Nephron (organoid): ENCODE data around the gene IBTK.
"Not testable (repeated sequence)": the region's sequence is repeated elsewhere in the genome, so short reads cannot be mapped to it uniquely, and the experiment has no call there.

Source experiments
- H3K27ac Mint-ChIP-seq, 3 experiments: 2 replicates each; pipeline ENCODE4 v1.8.0; 2020; ENCODE audit warnings: mixed read lengths in 3 of 3, mild to moderate bottlenecking in 2 of 3, moderate library complexity in 1 of 3
- H3K27me3 Mint-ChIP-seq: 2 replicates; pipeline ENCODE4 v1.8.0; 2021; ENCODE audit warnings: low read depth, mild to moderate bottlenecking, moderate library complexity, mixed read lengths
- H3K36me3 Mint-ChIP-seq: 2 replicates; pipeline ENCODE4 v1.8.0; 2020; ENCODE audit warnings: low read depth, mixed read lengths
- H3K4me1 Mint-ChIP-seq: 2 replicates; pipeline ENCODE4 v1.8.0; 2020; ENCODE audit warnings: mixed read lengths
- H3K4me3 Mint-ChIP-seq, 3 experiments: 2 replicates each; pipeline ENCODE4 v1.8.0; 2020; ENCODE audit warnings: mild to moderate bottlenecking in 3 of 3, mixed read lengths in 3 of 3, moderate library complexity in 2 of 3
- H3K9me3 Mint-ChIP-seq: 2 replicates; pipeline ENCODE4 v1.8.0; 2020; ENCODE audit warnings: mixed read lengths
- TF ChIP-seq, protein P1 (sequence below), 3 experiments: fragments of 200-600 bp; sonication (generic); IDR thresholded peaks; one replicate each; pipeline ENCODE4 v1.5.0; 2021; ENCODE audit warnings: antibody characterized with exemption in 3 of 3; ENCODE audit not compliant: unreplicated experiment in 3 of 3

Gene IBTK, protein sequence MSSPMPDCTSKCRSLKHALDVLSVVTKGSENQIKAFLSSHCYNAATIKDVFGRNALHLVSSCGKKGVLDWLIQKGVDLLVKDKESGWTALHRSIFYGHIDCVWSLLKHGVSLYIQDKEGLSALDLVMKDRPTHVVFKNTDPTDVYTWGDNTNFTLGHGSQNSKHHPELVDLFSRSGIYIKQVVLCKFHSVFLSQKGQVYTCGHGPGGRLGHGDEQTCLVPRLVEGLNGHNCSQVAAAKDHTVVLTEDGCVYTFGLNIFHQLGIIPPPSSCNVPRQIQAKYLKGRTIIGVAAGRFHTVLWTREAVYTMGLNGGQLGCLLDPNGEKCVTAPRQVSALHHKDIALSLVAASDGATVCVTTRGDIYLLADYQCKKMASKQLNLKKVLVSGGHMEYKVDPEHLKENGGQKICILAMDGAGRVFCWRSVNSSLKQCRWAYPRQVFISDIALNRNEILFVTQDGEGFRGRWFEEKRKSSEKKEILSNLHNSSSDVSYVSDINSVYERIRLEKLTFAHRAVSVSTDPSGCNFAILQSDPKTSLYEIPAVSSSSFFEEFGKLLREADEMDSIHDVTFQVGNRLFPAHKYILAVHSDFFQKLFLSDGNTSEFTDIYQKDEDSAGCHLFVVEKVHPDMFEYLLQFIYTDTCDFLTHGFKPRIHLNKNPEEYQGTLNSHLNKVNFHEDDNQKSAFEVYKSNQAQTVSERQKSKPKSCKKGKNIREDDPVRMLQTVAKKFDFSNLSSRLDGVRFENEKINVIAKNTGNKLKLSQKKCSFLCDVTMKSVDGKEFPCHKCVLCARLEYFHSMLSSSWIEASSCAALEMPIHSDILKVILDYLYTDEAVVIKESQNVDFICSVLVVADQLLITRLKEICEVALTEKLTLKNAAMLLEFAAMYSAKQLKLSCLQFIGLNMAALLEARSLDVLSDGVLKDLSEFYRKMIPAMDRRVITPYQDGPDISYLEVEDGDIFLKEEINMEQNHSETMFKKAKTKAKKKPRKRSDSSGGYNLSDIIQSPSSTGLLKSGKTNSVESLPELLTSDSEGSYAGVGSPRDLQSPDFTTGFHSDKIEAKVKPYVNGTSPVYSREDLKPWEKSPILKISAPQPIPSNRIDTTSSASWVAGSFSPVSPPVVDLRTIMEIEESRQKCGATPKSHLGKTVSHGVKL (N-terminal part only)

DNA sequence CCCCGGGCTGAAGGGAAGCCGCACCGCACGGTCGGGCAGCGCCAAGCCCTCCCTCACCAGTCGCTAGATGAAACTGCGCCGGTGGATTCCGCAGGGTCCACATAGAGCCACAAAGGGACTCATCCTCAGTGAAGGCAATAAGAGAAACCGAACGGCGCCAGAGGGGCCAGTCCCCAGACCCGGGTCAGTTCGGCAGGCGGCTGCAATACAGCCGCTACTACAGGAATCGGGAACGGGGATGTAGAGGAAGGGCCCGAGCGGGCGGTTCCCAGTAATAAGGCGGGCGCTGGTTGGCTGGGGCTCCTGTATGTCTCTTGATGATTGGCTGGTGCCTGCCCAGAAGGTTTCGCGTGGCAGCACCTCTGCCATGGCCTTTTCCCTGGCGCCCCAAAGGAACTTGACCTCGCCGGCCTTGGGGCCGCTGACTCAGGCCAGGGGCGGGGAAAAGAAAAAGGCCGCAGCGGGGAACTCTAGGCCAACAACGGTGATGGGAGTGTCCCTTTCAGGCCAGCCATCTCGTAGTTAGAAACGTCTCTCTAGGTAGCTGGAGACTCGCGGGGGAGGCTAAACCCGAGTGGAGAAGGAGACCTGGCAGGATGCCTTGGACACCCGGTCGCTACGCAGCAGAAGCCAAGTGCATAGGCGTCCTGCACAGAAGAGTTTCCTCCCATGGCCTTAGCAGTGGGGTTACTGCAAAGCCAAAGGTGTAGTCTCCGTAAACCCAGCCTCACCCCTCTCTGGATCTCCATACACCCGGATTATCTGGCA lies at the start of gene IBTK:
TSS of gene IBTK (minus strand) at position 240 of the 768 bp plus-strand sequence. CDS start 7,258 bp downstream, outside the sequence.
- TF ChIP-seq, protein P1, sequence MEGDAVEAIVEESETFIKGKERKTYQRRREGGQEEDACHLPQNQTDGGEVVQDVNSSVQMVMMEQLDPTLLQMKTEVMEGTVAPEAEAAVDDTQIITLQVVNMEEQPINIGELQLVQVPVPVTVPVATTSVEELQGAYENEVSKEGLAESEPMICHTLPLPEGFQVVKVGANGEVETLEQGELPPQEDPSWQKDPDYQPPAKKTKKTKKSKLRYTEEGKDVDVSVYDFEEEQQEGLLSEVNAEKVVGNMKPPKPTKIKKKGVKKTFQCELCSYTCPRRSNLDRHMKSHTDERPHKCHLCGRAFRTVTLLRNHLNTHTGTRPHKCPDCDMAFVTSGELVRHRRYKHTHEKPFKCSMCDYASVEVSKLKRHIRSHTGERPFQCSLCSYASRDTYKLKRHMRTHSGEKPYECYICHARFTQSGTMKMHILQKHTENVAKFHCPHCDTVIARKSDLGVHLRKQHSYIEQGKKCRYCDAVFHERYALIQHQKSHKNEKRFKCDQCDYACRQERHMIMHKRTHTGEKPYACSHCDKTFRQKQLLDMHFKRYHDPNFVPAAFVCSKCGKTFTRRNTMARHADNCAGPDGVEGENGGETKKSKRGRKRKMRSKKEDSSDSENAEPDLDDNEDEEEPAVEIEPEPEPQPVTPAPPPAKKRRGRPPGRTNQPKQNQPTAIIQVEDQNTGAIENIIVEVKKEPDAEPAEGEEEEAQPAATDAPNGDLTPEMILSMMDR (IDR thresholded peaks at IDR 0.05; ENCODE audit: unreplicated experiment in 3 of 3): peak in 1 of 3 experiments; percentile 1
- Mint-ChIP-seq H3K4me3 (peak within 1 kb of the TSS; percentile 93 to 98 (median 94)), H3K4me1 (peaks cover 33% of the 10 kb centered on the region), H3K27ac (peak within 1 kb of the TSS; percentile 97 to 99 (median 97)), H3K27me3 (no peaks in the 10 kb centered on the region), H3K36me3 (peaks cover 14% of the 10 kb centered on the region), H3K9me3 (no peaks in the 10 kb centered on the region)

DNA sequence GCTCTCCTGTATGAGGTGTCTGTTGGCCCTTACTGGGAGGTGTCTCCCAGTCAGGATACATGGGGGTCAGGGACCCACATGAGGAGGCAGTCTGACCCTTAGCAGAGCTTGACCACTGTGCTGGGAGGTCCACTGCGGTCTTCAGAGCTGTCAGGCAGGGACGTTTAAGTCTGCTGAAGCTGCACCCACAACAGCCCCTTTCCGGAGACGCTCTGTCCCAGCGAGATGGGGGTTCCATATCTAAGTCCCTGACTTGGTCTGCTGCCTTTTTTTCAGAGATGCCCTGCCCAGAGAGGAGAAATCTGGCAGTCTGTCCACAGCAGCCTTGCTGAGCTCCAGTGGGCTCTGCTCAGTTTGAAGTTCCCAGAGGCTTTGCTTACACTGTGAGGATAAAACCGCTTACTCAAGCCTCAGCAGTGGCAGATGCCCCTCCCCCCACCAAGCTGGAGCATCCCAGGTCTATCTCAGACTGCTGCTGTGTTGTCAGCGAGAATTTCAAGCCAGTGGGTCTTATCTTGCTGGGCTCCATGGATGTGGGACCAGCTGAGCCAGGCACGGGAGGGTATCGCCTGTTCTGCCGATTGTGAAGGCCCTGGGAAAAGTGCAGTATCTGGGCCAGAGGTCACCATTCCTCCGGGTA lies 36.3 kb upstream of the IBTK start:
- Mint-ChIP-seq H3K4me3 (no peak overlapping the region), H3K27me3 (peaks cover 5% of the 10 kb centered on the region), H3K36me3 (no peaks in the 10 kb centered on the region), H3K9me3 (peaks cover 6% of the 10 kb centered on the region), H3K27ac (no peak overlapping the region), H3K4me1 (no peaks in the 10 kb centered on the region)
- TF ChIP-seq, protein P1 (IDR thresholded peaks at IDR 0.05; ENCODE audit: unreplicated experiment in 3 of 3): no peak

DNA sequence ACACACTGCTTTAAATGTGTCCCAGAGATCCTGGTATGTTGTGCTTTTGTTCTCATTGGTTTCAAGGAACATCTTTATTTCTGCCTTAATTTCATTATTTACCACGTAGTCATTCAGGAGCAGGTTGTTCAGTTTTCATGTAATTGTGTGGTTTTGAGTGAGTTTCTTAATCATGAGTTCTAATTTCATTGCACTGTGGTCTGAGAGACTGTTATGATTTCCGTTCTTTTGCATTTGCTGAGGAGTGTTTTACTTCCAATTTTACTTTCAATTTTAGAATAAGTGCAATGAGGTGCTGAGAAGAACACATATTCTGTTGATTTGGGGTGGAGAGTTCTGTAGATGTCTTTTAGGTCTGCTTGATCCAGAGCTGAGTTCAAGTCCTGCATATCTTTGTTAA lies 34.0 kb upstream of the IBTK start:
- H3K4me3 Mint-ChIP-seq, H3K27me3 Mint-ChIP-seq, H3K36me3 Mint-ChIP-seq, H3K9me3 Mint-ChIP-seq, H3K27ac Mint-ChIP-seq, H3K4me1 Mint-ChIP-seq: not testable (repeated sequence)

DNA sequence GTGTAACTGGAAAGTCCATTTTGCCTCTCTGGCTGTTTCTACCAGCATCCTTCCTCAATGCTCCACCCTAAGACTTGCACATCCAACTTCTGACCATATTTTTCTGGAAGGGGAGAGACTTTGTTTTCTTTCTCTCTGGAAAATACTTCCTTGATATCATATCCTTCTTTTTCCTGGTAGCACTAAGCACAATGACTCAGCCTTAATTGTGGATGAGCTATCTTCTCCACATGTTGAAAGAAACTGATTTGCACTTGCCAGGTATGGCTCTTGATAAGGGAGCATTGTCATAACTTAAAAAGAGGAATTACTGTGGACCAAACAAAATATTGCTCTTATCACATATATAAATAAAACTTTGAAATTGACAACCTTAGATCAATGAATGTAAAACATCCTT lies 30.1 kb upstream of the IBTK start:
- Mint-ChIP-seq H3K36me3 (no peaks in the 10 kb centered on the region), H3K4me3 (no peak overlapping the region), H3K4me1 (no peaks in the 10 kb centered on the region), H3K27ac (no peak overlapping the region), H3K9me3 (peaks cover 10% of the 10 kb centered on the region), H3K27me3 (peaks cover 10% of the 10 kb centered on the region)
- TF ChIP-seq, protein P1 (IDR thresholded peaks at IDR 0.05; ENCODE audit: unreplicated experiment in 3 of 3): no peak

DNA sequence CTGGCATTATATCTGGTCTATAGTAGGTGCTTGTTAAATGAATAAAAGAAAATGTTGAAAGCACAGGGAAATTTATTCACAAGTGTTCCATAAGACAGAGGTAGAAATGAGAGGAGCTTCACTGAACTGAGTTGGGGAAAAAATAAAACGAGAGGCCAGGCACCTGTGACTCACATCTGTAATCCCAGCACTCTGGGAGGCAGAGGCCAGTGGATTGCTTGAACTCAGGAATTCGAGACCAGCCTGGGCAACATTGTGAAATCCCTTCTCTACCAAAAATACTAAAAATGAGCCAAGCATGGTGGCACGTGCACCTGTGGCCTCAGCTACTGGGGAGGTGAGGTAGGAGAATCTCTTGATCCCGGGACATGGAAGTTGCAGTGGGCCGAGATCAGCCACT lies 28.1 kb upstream of the IBTK start:
- Mint-ChIP-seq H3K4me3 (no peak overlapping the region), H3K27ac (no peak overlapping the region), H3K36me3 (no peaks in the 10 kb centered on the region), H3K27me3 (peaks cover 7% of the 10 kb centered on the region), H3K4me1 (peaks cover 14% of the 10 kb centered on the region), H3K9me3 (peaks cover 10% of the 10 kb centered on the region)
- TF ChIP-seq, protein P1 (IDR thresholded peaks at IDR 0.05; ENCODE audit: unreplicated experiment in 3 of 3): no peak
